ENCODE data around the gene IFT52.

DNA sequence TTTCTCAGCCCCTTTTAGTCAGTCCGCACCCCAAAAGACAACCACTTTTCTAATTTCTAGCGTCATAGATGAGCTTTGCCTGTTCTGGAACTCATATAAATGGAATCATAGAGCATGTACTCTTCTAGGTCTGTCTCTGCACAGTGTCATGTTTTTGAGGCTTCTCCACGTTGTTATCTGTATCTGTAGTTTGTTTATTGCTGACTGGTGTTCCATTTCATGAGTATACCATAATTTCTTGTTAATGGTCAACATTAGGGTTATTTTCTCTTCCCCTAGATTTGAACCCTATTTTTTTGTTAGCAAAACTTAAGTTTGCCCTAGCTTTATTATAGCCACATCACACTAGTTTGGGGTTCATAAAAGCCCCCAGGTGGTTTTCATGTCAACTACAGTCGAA lies 48.1 kb upstream of the IFT52 start:
- TF ChIP-seq, protein P1, sequence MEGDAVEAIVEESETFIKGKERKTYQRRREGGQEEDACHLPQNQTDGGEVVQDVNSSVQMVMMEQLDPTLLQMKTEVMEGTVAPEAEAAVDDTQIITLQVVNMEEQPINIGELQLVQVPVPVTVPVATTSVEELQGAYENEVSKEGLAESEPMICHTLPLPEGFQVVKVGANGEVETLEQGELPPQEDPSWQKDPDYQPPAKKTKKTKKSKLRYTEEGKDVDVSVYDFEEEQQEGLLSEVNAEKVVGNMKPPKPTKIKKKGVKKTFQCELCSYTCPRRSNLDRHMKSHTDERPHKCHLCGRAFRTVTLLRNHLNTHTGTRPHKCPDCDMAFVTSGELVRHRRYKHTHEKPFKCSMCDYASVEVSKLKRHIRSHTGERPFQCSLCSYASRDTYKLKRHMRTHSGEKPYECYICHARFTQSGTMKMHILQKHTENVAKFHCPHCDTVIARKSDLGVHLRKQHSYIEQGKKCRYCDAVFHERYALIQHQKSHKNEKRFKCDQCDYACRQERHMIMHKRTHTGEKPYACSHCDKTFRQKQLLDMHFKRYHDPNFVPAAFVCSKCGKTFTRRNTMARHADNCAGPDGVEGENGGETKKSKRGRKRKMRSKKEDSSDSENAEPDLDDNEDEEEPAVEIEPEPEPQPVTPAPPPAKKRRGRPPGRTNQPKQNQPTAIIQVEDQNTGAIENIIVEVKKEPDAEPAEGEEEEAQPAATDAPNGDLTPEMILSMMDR (IDR thresholded peaks at IDR 0.05): no peak
- no peak for TF ChIP-seq POLR2A (IDR thresholded peaks at IDR 0.05)

Data from body of pancreas (tissue), 4 donors.